ENCODE data around the gene HOXB8. TPM values are rescaled to one million over a fixed set of nuclear protein-coding genes. Genes with fewer than 3 reads are reported as not detected.

The HOXB8 gene
- total and polyA plus RNA-seq, 10 of the 15 experiments (the other 5 are each of a cell fraction or from before 2014, with no cell fraction given) = 0.21 TPM; not detected in 9

DNA sequence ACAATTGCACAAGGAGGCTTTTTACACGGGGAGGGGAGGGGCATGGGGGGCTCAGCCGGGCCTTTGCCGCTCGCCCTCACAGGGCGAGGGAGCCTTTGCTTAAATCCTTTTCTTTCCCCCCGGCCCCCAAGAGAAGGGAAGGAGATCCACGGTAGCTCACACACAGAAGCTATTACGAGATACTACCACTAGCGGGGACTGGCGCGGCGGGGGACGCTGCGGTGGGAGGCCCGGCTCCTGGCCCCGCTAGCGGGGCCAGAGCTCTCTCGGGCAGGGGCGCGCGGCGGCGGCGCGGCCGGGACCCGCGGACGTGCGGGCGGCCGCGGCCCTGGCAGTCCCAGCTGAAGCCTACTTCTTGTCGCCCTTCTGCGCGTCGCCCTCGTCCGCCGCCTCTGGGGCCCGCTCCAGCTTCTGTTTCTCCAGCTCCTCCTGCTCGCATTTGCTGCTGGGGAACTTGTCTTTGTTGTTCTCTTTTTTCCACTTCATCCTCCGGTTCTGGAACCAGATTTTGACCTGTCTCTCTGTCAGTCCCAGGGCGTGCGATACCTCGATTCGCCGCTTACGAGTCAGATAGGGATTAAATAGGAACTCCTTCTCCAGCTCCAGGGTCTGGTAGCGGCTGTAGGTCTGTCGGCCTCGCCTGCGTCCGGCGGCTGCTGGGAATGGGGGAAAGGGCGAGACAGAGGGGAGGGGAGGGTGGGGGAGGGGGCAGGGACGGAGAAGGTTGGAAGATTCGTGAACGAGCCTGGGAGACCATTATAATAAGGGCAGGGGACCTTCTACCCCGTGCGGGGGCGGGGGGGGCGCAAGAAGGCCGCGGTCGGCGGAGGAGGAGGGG is 2.0 kb downstream of the HOXB8 start:
- ChIA-PET SMC1A (ENCODE audit: uncharacterized antibody, unreplicated experiment) (interaction anchor here (0.6 to 1.0 kb wide), 4 partner anchors 9 to 595 kb away, joined by 3 read pairs; no protein-coding TSS in a partner anchor), RAD21 (ENCODE audit: unreplicated experiment) (interaction anchor here (0.7 to 1.4 kb wide), 4 partner anchors 9 to 367 kb away, joined by 3 to 8 read pairs (median 4); no protein-coding TSS in a partner anchor), POLR2A (interaction anchor here (0.6 to 0.9 kb wide), 4 partner anchors 82 to 938 kb away, joined by 3 to 12 read pairs (median 4); no protein-coding TSS in a partner anchor), CTCF (interaction anchor here (0.7 to 1.3 kb wide), 15 partner anchors 9 to 588 kb away, joined by 3 to 7 read pairs (median 3); partner anchors contain the start of gene HOXB5)
- intact Hi-C loops (cut with micrococcal nuclease; ENCODE audit: unreplicated experiment) (no loop called here), in situ Hi-C loops (cut with MboI) (no loop called here)
- no peak for DNase-seq (ENCODE audit: low read depth, low spot score)
- H3K36me3 ChIP-seq (ENCODE audit: control insufficient read depth in 2 of 2, insufficient read depth in 2 of 2, low read length in 1 of 2) = no peaks in the 10 kb centered on the region; a peak in 1 of 4 replicates
- no peak for FAIRE-seq
- WGBS (ENCODE audit: insufficient coverage, insufficient replicate concordance, low lambda C conversion rate, missing lambda C conversion rate) = 15% methylated on average over 54 of the region's 67 CpGs
- peak overlapping the region; percentile 91 for H3K4me2 ChIP-seq (ENCODE audit: control insufficient read depth, insufficient read depth)
- no peaks in the 10 kb centered on the region for H3K79me2 ChIP-seq (ENCODE audit: control insufficient read depth, insufficient read depth, low read length)
- H3K9ac ChIP-seq (ENCODE audit: control insufficient read depth, insufficient read depth, low read length) = no peak overlapping the region
- peaks cover 11% of the 10 kb centered on the region for H3K4me1 ChIP-seq (ENCODE audit: control insufficient read depth, insufficient read depth, low read length)
- no TSS peak for BruUV-seq (replicated peaks)
- H4K20me1 ChIP-seq (ENCODE audit: control insufficient read depth, insufficient read depth) = no peaks in the 10 kb centered on the region
- peaks cover 21 to 24% of the 10 kb centered on the region in 2 experiments for H3K27me3 ChIP-seq (replicated peaks in 1 of 2; ENCODE audit: control insufficient read depth in 2 of 2, insufficient read depth in 2 of 2, low read length in 1 of 2)
- H3K27ac ChIP-seq (ENCODE audit: control insufficient read depth, insufficient read depth) = no peak overlapping the region
- H3K9me3 ChIP-seq (replicated peaks; ENCODE audit: control insufficient read depth, insufficient read depth, low read length) = no peaks in the 10 kb centered on the region
- H3K4me3 ChIP-seq = peak overlapping the region; percentile 86
- peak overlapping the region; percentile 70 for H2AFZ ChIP-seq (ENCODE audit: control insufficient read depth, low read depth, low read length)
- ATAC-seq = peak; percentile 67
- TF ChIP-seq CBX5 (IDR thresholded peaks at IDR 0.05; ENCODE audit: low read depth) (no peak), BCL11A (IDR thresholded peaks at IDR 0.05; ENCODE audit: low read depth, low read length) (no peak), MTA3 (IDR thresholded peaks at IDR 0.05; ENCODE audit: borderline replicate concordance, low read length) (no peak), NFYA (IDR thresholded peaks at IDR 0.05; ENCODE audit: borderline replicate concordance, low read depth, low read length) (no peak), EGR1 (IDR thresholded peaks at IDR 0.05; ENCODE audit: borderline replicate concordance in 1 of 2, low read depth in 2 of 2, low read length in 2 of 2) (0 out of 3 replicates have a peak, but pooled peaks of 1 of the 2 experiments have one; percentile 15), SPI1 (IDR thresholded peaks at IDR 0.05; ENCODE audit: borderline replicate concordance, insufficient read depth, low read depth, low read length) (no peak), PML (IDR thresholded peaks at IDR 0.05; ENCODE audit: low read length) (no peak), YBX1 (IDR thresholded peaks at IDR 0.05) (no peak), SMARCA5 (IDR thresholded peaks at IDR 0.05) (no peak), MEF2A (IDR thresholded peaks at IDR 0.05; ENCODE audit: insufficient read depth, low read depth, low read length) (no peak), POLR2A (IDR thresholded peaks at IDR 0.05; ENCODE audit: low read depth, low read length) (no peak), LARP7 (IDR thresholded peaks at IDR 0.05) (peak; percentile 65; the same call in 1 of the 2 replicates)
- TF ChIP-seq, protein P1, sequence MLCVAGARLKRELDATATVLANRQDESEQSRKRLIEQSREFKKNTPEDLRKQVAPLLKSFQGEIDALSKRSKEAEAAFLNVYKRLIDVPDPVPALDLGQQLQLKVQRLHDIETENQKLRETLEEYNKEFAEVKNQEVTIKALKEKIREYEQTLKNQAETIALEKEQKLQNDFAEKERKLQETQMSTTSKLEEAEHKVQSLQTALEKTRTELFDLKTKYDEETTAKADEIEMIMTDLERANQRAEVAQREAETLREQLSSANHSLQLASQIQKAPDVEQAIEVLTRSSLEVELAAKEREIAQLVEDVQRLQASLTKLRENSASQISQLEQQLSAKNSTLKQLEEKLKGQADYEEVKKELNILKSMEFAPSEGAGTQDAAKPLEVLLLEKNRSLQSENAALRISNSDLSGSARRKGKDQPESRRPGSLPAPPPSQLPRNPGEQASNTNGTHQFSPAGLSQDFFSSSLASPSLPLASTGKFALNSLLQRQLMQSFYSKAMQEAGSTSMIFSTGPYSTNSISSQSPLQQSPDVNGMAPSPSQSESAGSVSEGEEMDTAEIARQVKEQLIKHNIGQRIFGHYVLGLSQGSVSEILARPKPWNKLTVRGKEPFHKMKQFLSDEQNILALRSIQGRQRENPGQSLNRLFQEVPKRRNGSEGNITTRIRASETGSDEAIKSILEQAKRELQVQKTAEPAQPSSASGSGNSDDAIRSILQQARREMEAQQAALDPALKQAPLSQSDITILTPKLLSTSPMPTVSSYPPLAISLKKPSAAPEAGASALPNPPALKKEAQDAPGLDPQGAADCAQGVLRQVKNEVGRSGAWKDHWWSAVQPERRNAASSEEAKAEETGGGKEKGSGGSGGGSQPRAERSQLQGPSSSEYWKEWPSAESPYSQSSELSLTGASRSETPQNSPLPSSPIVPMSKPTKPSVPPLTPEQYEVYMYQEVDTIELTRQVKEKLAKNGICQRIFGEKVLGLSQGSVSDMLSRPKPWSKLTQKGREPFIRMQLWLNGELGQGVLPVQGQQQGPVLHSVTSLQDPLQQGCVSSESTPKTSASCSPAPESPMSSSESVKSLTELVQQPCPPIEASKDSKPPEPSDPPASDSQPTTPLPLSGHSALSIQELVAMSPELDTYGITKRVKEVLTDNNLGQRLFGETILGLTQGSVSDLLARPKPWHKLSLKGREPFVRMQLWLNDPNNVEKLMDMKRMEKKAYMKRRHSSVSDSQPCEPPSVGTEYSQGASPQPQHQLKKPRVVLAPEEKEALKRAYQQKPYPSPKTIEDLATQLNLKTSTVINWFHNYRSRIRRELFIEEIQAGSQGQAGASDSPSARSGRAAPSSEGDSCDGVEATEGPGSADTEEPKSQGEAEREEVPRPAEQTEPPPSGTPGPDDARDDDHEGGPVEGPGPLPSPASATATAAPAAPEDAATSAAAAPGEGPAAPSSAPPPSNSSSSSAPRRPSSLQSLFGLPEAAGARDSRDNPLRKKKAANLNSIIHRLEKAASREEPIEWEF (IDR thresholded peaks at IDR 0.05; ENCODE audit: insufficient replicate concordance, low read depth, low read length) = no peak
- TF ChIP-seq, protein P2, sequence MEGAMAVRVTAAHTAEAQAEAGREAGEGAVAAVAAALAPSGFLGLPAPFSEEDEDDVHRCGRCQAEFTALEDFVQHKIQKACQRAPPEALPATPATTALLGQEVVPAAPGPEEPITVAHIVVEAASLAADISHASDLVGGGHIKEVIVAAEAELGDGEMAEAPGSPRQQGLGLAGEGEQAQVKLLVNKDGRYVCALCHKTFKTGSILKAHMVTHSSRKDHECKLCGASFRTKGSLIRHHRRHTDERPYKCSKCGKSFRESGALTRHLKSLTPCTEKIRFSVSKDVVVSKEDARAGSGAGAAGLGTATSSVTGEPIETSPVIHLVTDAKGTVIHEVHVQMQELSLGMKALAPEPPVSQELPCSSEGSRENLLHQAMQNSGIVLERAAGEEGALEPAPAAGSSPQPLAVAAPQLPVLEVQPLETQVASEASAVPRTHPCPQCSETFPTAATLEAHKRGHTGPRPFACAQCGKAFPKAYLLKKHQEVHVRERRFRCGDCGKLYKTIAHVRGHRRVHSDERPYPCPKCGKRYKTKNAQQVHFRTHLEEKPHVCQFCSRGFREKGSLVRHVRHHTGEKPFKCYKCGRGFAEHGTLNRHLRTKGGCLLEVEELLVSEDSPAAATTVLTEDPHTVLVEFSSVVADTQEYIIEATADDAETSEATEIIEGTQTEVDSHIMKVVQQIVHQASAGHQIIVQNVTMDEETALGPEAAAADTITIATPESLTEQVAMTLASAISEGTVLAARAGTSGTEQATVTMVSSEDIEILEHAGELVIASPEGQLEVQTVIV (IDR thresholded peaks at IDR 0.05; ENCODE audit: borderline replicate concordance, partially characterized antibody) = no peak
- TF ChIP-seq, protein P3, sequence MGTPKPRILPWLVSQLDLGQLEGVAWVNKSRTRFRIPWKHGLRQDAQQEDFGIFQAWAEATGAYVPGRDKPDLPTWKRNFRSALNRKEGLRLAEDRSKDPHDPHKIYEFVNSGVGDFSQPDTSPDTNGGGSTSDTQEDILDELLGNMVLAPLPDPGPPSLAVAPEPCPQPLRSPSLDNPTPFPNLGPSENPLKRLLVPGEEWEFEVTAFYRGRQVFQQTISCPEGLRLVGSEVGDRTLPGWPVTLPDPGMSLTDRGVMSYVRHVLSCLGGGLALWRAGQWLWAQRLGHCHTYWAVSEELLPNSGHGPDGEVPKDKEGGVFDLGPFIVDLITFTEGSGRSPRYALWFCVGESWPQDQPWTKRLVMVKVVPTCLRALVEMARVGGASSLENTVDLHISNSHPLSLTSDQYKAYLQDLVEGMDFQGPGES (IDR thresholded peaks at IDR 0.05) = no peak
